Bronchial epithelial cell (primary cell): Measurements from ENCODE around the gene MBTPS2. TPM values are rescaled to one million over a fixed set of nuclear protein-coding genes. Genes with fewer than 3 reads are reported as not detected.
"Not testable (repeated sequence)": the region's sequence is repeated elsewhere in the genome, so short reads cannot be mapped to it uniquely, and the experiment has no call there.

Experiments used
- DNase-seq: peaks from one replicate; pipeline ENCODE4 v3.0.0-alpha.2; 2010; ENCODE audit warnings: low read depth
- FAIRE-seq: peaks from 2 replicates; lab custom pipeline; 2011; peaks lifted over from hg19 to GRCh38; lab: Jason Lieb, UNC
- H3K27me3 ChIP-seq: 2 replicates; pipeline ENCODE4 v1.5.1; 2011; ENCODE audit warnings: low read length; ENCODE audit not compliant: control insufficient read depth, insufficient read depth
- H3K36me3 ChIP-seq: 2 replicates; pipeline ENCODE4 v1.5.1; 2011; ENCODE audit warnings: low read length; ENCODE audit not compliant: control insufficient read depth, insufficient read depth
- H3K4me3 ChIP-seq: 2 replicates; pipeline ENCODE4 v1.5.1; 2011; ENCODE audit warnings: mild to moderate bottlenecking, low read depth, low read length, control low read depth
- total RNA-seq: library from RNA; depleted of rRNA; stranded (reverse); fragments of >200 nt; gene quantifications from 2 replicates; pipeline ENCODE4 v1.2.1, GENCODE V29; 2014
- TF ChIP-seq, protein P1 (sequence below): IDR thresholded peaks from 2 replicates; pipeline ENCODE4 v1.5.1; 2011; ENCODE audit warnings: mild to moderate bottlenecking, moderate library complexity, low read length, control low read depth, inconsistent platforms; ENCODE audit not compliant: insufficient read depth, severe bottlenecking

The MBTPS2 gene
- total RNA-seq, 1 donor from 2014 or later, result 3.9 TPM

DNA sequence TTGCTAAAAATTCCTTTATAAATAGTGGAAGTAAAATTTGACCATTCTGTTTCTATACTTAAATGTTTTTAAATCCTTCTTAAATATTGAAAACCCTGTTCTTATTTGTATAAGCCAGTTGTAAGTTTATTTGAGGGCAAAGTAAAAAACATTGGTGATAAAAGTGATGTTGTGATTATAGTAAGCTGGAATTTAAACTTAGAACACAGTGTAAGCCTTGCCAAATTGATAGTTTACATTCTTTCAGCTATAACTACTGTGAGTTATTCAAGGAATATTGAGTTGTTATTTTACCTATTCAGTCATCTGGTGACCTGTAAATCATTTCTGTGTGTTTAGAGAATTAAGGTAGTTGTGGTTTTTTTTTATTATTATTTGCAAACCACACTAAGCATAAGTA is 26.0 kb downstream of the MBTPS2 start:
- TF ChIP-seq, protein P1, sequence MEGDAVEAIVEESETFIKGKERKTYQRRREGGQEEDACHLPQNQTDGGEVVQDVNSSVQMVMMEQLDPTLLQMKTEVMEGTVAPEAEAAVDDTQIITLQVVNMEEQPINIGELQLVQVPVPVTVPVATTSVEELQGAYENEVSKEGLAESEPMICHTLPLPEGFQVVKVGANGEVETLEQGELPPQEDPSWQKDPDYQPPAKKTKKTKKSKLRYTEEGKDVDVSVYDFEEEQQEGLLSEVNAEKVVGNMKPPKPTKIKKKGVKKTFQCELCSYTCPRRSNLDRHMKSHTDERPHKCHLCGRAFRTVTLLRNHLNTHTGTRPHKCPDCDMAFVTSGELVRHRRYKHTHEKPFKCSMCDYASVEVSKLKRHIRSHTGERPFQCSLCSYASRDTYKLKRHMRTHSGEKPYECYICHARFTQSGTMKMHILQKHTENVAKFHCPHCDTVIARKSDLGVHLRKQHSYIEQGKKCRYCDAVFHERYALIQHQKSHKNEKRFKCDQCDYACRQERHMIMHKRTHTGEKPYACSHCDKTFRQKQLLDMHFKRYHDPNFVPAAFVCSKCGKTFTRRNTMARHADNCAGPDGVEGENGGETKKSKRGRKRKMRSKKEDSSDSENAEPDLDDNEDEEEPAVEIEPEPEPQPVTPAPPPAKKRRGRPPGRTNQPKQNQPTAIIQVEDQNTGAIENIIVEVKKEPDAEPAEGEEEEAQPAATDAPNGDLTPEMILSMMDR, result no peak
- FAIRE-seq (no peak), DNase-seq (no peak)
- H3K27me3 ChIP-seq, result no peaks in the 10 kb centered on the region
- no peaks in the 10 kb centered on the region for H3K36me3 ChIP-seq
- H3K4me3 ChIP-seq, result no peak overlapping the region

GRCh38 chrX:21870494-21870893 is 31.1 kb downstream of the MBTPS2 start:
- no peaks in the 10 kb centered on the region for H3K36me3 ChIP-seq
- FAIRE-seq, result no peak
- TF ChIP-seq, protein P1, result no peak
- no peak overlapping the region for H3K4me3 ChIP-seq
- no peak for DNase-seq
- H3K27me3 ChIP-seq, result no peaks in the 10 kb centered on the region

- H3K4me3 ChIP-seq, result no peak overlapping the region
- TF ChIP-seq, protein P1, result no peak
- H3K36me3 ChIP-seq, result no peaks in the 10 kb centered on the region
- FAIRE-seq (no peak), DNase-seq (peak; percentile 0)
- no peaks in the 10 kb centered on the region for H3K27me3 ChIP-seq
Measured at GRCh38 chrX:21873063-21873775, 33.8 kb downstream of the MBTPS2 start.

DNA sequence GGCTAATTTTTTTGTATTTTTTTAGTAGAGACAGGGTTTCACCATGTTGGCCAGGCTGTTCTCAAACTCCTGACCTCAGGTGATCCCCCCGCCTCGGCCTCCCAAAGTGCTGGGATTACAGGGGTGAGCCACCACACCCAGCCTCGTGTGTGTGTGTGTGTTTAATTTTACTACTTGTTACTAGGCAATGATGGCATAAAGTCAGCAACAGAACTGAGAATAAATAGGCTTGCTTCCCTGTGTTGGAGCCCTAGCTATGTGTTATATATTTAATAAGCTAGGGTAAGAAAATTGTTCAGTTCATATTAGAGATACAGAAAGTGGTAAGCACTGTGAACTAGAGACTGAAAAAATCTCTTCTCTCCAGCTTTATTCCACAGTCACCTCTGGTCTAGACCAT is 34.8 kb downstream of the MBTPS2 start:
- FAIRE-seq, H3K27me3 ChIP-seq, DNase-seq, H3K36me3 ChIP-seq, H3K4me3 ChIP-seq: not testable (repeated sequence)

- FAIRE-seq (no peak), DNase-seq (no peak)
- H3K27me3 ChIP-seq, result no peaks in the 10 kb centered on the region
- TF ChIP-seq, protein P1, result no peak
- H3K4me3 ChIP-seq, result no peak overlapping the region
- no peaks in the 10 kb centered on the region for H3K36me3 ChIP-seq
Measured at GRCh38 chrX:21875013-21875412, 35.6 kb downstream of the MBTPS2 start.

DNA sequence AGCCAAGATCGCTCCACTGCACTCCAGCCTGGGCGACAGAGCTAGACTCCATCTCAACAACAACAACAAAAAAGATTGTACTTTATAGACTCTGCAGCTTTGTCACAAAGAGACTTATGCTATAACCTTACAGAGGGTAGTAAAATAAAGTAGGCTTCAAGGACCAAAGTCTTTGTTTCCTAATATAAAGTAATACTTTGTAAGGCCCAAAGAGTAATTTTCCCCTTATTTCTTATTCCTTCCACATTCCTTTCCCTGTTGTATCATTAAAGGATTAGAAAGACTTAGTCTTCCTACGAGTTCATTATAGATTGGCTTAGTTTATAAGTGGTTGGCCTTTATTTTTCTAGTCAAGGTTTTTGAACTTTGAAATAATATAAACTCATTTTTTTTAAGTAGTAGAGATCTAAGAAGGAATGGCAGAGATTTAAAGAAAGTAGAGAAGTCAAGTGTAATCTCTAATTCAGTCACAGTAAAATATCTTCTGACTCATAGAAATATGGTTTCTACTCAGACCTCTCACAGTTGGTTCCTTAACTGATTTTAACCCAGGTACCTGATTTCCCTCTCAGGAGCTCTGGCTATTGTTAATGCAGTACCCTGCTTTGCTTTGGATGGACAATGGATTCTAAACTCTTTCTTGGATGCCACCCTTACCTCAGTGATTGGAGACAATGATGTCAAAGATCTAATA is 42.6 kb downstream of the MBTPS2 start:
- no peak overlapping the region for H3K4me3 ChIP-seq
- FAIRE-seq (no peak), DNase-seq (no peak)
- TF ChIP-seq, protein P1, result no peak
- H3K36me3 ChIP-seq, result no peaks in the 10 kb centered on the region
- no peaks in the 10 kb centered on the region for H3K27me3 ChIP-seq
